HUES64 (cell line): Measurements from ENCODE around the gene ACTR6.
"Not testable (repeated sequence)": the region's sequence is repeated elsewhere in the genome, so short reads cannot be mapped to it uniquely, and the experiment has no call there.

Experiments
- H3K27ac ChIP-seq: 2 replicates; pipeline ENCODE4 v1.7.0; 2013; ENCODE audit warnings: low read depth, low read length, inconsistent platforms
- H3K27me3 ChIP-seq: 2 replicates; pipeline ENCODE4 v1.6.1; 2013; ENCODE audit warnings: mild to moderate bottlenecking, low read length; ENCODE audit not compliant: insufficient read depth
- H3K36me3 ChIP-seq: 2 replicates; pipeline ENCODE4 v1.6.1; 2013; ENCODE audit warnings: mild to moderate bottlenecking, low read length; ENCODE audit not compliant: insufficient read depth
- H3K4me1 ChIP-seq: 2 replicates; pipeline ENCODE4 v1.6.1; 2013; ENCODE audit warnings: mild to moderate bottlenecking, low read length, moderate library complexity; ENCODE audit not compliant: insufficient read depth
- H3K4me3 ChIP-seq: 2 replicates; pipeline ENCODE4 v1.5.1; 2013; ENCODE audit warnings: mild to moderate bottlenecking, low read length, moderate library complexity
- H3K9ac ChIP-seq: 2 replicates; pipeline ENCODE4 v1.6.1; 2013; ENCODE audit warnings: mild to moderate bottlenecking, low read depth, low read length
- H3K9me3 ChIP-seq: 2 replicates; pipeline ENCODE4 v1.6.1; 2013; ENCODE audit warnings: low read depth, low read length; ENCODE audit not compliant: insufficient read depth
- WGBS: fragments of 150-250, 120-280 bp; methylation state at CpG from one replicate; pipeline ENCODE4 v1.1.7; 2013; ENCODE audit warnings: missing lambda C conversion rate; 5-methylcytosine and 5-hydroxymethylcytosine counted together

ACTR6 gene

DNA sequence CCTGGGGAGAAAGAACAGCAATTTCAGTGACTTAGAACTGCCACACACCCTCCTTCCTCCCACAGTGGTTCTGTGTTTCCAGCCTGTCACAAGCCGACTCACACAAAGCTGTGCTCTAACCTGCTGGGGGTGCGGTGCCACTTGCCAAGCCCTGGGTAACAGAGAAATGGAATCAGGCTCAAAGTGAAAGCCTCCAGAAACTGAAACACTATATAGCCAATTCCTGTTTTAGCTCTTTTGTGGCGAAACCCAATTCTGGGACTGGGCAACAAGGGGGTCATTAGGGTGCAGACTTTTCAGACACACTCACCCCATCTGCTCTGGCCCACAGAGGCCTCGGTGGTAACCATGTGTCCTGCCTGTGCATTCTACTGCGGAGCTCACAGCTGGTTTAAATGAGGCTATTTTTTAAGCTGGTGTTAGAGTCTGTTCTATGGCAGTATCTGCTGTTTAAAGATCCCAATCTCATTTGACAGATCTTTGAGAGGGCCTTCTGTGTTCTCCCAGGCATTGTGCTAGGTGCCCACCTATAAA, 15.2 kb upstream of the ACTR6 start:
- Histone ChIP-seq H3K27me3 (no peaks in the 10 kb centered on the region), H3K4me3 (no peak overlapping the region), H3K9me3 (no peaks in the 10 kb centered on the region), H3K27ac (no peak overlapping the region), H3K36me3 (peaks cover 8% of the 10 kb centered on the region; the same call in 1 of the 2 replicates), H3K4me1 (0 out of 2 replicates have a peak, but pooled peaks cover 3% of the 10 kb centered on the region), H3K9ac (no peak overlapping the region)
- 93% methylated on average over 5 of the region's 5 CpGs for WGBS

DNA sequence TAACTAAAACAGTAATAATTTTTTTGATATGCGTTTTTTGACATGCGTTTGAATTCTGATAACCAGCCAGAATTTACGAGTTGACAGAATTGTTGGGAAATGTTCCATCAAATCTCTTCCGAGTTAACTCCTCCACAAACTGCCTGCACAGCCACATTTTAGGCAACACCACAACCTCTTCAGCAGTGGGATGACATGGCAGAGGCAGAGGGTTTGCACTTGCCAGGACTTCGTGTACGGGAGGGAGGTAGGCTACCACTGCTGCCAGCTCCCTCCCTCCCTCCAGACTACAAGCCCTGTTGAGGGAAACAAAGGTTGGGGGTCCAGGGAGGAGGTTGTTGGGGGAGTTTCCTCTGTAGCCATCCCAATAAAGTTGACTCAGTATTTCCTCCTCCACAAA, 14.5 kb upstream of the ACTR6 start:
- Histone ChIP-seq H3K36me3 (peaks cover 6% of the 10 kb centered on the region; the same call in 1 of the 2 replicates), H3K4me3 (no peak overlapping the region), H3K9ac (no peak overlapping the region), H3K27ac (no peak overlapping the region), H3K9me3 (no peaks in the 10 kb centered on the region), H3K27me3 (no peaks in the 10 kb centered on the region), H3K4me1 (0 out of 2 replicates have a peak, but pooled peaks cover 3% of the 10 kb centered on the region)
- WGBS = 90% methylated on average over 4 of the region's 6 CpGs

DNA sequence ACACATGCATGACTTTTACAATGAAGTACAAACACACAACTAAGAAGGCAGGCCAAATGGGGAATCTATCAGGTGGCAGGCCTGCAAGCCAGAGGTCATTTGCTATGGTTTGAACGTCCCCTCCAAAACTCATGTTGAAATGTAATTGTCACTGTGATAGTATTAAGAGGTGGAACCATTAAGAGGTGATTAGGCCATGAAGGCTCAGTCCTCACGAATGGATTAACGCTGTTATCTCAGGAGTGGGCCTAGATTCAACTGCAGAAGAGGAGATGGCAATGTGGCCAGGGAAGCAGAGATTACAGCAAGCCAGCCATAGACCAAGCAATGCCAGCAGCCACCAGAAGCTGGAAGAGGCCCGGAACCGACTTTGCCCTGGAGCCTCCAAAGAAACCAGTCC, 13.5 kb upstream of the ACTR6 start:
- no peak overlapping the region for H3K9ac ChIP-seq
- WGBS = 93% methylated on average over 5 of the region's 5 CpGs
- peaks cover 9% of the 10 kb centered on the region; the same call in 1 of the 2 replicates for H3K36me3 ChIP-seq
- H3K27ac ChIP-seq = no peak overlapping the region
- no peaks in the 10 kb centered on the region for H3K9me3 ChIP-seq
- 0 out of 2 replicates have a peak, but pooled peaks cover 1% of the 10 kb centered on the region for H3K4me1 ChIP-seq
- H3K4me3 ChIP-seq = no peak overlapping the region
- H3K27me3 ChIP-seq = no peaks in the 10 kb centered on the region

DNA sequence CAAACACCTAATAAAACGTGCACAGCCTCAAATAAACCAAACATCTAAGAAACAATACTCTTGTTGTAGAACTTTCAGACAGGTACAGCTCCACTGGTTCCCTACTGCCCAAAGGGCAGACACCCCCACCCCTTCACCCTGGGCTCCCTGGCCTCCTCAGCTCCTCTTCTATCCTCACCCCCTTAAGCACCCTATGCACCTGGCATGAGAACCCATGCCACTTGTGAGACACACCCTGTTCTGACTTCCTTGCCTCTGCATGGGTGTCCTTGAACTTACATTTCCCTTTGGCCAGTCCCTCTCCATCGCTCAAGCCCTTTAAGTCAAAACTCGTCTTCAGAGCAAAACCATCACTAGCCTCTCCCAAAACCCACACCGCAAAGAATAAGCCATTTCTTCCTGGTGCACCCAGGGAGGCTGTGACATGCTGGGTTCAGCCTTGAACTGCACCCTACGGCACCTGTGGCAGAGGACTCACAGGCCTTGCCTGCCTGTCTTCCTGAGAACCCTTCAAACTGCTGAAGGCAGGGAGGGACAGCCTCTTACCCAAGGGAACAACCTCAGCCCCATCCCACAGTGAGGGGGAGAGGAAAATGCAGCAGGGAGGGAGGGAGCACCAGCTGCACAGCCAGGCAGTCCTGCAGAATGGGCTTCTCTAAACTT, 12.6 kb upstream of the ACTR6 start:
- 87% methylated on average over 5 of the region's 5 CpGs for WGBS
- Histone ChIP-seq H3K27ac (no peak overlapping the region), H3K9ac (no peak overlapping the region), H3K27me3 (no peaks in the 10 kb centered on the region), H3K9me3 (no peaks in the 10 kb centered on the region), H3K4me1 (no peaks in the 10 kb centered on the region), H3K36me3 (peaks cover 10% of the 10 kb centered on the region; the same call in 1 of the 2 replicates), H3K4me3 (no peak overlapping the region)

DNA sequence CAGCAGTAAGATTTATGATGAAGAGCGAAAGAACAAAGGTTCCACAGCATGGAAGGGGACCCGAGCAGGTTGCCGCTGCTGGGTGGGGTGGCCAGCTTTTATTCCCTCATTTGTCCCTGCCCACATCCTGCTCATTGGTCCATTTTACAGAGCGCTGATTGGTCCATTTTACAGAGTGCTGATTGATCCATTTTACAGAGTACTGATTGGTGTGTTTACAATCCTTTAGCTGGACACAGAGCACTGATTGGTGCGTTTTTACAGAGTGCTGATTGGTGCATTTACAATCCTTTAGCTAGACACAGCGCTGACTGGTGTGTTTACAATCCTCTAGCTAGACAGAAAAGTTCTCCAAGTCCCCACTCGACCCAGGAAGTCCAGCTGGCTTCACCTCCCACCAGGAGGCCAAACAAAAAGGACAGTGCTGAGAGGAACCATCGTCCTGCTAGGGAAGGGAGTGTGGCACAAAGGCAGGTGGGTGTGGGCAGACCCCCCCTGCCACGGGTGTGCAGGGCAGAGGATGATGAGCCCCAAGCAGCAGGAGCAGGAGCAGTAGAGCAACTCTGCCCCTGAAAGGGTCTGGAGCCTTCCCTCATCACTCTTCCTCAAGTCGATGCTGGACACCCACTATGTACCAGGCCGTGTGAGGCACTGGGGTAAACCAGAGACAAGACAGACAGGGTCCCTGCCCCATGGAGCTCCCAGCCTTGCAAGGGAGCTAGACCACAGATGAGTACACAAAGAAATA, 11.6 kb upstream of the ACTR6 start:
- not testable (repeated sequence) for H3K9me3 ChIP-seq, H3K27ac ChIP-seq, H3K4me1 ChIP-seq, H3K4me3 ChIP-seq, H3K9ac ChIP-seq, H3K27me3 ChIP-seq
- 96% methylated on average over 11 of the region's 11 CpGs for WGBS
- peaks cover 15% of the 10 kb centered on the region; the same call in 1 of the 2 replicates for H3K36me3 ChIP-seq

DNA sequence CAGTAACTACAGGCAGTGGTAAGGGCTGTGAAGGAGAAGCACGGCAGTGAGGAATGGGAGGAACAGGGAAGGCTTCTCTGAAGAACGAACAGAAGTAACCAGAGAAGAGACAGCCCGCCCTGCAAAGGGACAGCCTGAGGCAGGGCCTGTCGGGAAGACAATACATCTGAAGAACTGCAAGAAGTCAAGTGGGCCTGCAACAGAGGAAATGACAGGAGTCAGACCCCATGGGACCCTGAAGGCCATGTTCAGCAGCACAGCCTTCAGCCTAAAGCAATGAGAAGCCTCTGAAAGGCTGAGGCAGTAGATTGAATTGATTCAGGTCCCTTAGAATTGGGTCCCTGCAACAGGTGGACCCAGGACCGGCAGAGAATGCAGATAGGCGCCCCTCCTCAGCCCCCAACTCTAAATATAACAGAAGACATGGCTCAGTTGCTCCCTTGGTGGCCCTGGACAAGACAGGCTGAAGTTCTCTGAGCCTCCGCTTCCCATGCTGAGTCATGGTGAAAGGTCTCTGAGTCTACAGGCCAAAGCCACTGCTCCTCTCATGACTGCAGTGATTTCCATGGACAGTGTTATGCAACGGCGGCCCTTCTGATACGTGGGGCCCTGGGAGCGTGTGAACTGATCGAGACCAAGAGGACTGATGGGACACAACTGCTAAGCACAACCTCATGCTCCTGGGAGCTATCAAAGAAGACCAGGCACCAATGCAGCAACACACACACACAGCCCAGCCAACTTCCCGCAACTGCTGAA, 10.8 kb upstream of the ACTR6 start:
- WGBS = 95% methylated on average over 13 of the region's 13 CpGs
- no peak overlapping the region for H3K27ac ChIP-seq
- no peak overlapping the region; the same call in 1 of the 2 replicates for H3K9ac ChIP-seq

DNA sequence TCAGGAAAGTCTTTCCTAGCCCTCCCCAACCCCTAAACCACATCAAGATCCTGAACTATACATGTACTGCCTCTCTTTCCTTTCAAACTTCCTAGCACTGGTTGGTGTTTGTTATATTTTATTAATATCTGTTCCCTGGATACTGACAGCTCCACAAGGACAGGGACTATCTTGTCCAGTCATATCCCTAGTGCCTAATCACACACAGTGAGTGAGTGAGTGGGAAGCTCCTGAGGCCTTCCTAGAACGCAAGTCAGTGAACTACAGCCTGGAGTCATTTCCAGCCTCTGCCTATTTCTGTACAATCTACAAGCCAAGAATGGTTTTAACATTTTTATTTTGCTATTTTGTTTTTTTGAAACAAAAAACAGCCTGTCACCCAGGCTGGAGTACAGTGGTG, 7.5 kb upstream of the ACTR6 start:
- no peak overlapping the region for H3K9ac ChIP-seq
- peaks cover 35% of the 10 kb centered on the region for H3K36me3 ChIP-seq
- no peak overlapping the region for H3K4me3 ChIP-seq
- WGBS = 100% methylated on average over 1 of the region's 1 CpG
- no peaks in the 10 kb centered on the region for H3K9me3 ChIP-seq
- no peaks in the 10 kb centered on the region for H3K27me3 ChIP-seq
- H3K27ac ChIP-seq = no peak overlapping the region
- no peaks in the 10 kb centered on the region for H3K4me1 ChIP-seq

More for the DNA sequence above, 10.8 kb upstream of the ACTR6 start:
- H3K36me3 ChIP-seq = peaks cover 19% of the 10 kb centered on the region
- no peaks in the 10 kb centered on the region for H3K4me1 ChIP-seq
- no peak overlapping the region for H3K4me3 ChIP-seq
- H3K27me3 ChIP-seq = no peaks in the 10 kb centered on the region
- H3K9me3 ChIP-seq = no peaks in the 10 kb centered on the region

DNA sequence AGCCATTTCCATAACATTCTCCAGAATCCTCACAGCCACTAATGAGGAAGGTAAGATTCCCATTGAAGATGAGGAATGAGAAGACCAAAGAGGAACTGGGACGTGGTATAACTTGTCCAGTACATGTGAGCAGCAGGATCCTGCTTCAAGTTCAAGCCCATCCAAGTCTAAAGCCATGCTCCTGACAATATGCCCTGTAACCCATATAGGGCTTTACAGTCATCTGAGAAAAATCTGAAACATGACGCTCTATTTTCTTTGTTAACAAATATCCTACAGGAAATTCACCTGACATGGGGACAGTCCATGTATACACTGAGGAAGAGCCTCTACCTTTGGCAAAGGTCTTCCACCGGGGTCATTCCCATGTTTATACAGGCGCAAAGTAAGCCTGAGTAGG, 3.1 kb upstream of the ACTR6 start:
- Histone ChIP-seq H3K4me1 (peaks cover 5% of the 10 kb centered on the region; the same call in 1 of the 2 replicates), H3K9ac (no peak overlapping the region), H3K27ac (no peak overlapping the region), H3K27me3 (no peaks in the 10 kb centered on the region), H3K36me3 (peaks cover 25% of the 10 kb centered on the region), H3K4me3 (no peak overlapping the region), H3K9me3 (no peaks in the 10 kb centered on the region)
- 95% methylated on average over 4 of the region's 4 CpGs for WGBS

DNA sequence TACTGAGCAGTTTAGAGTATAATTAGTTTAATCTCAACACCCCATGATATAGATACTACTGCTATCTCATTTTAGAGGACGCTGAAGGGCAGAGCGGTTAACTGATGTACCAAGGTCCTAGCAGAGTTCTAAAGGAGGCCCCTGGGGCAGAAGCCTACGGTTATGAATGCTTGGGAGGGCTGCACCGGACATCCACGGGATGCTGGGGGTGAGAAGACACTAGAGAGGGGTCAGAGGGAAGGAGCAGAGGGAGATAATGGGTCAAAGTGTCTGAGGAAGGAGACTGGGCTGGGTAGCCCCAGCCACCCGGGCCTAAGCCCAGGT, 1.6 kb upstream of the ACTR6 start:
- no peak overlapping the region for H3K27ac ChIP-seq
- WGBS = 26% methylated on average over 6 of the region's 6 CpGs
- no peaks in the 10 kb centered on the region for H3K27me3 ChIP-seq
- peak overlapping the region; percentile 84 for H3K9ac ChIP-seq
- peak overlapping the region; percentile 75 for H3K4me3 ChIP-seq
- peaks cover 21% of the 10 kb centered on the region for H3K36me3 ChIP-seq
- H3K4me1 ChIP-seq = peaks cover 5% of the 10 kb centered on the region; the same call in 1 of the 2 replicates
- no peaks in the 10 kb centered on the region for H3K9me3 ChIP-seq

DNA sequence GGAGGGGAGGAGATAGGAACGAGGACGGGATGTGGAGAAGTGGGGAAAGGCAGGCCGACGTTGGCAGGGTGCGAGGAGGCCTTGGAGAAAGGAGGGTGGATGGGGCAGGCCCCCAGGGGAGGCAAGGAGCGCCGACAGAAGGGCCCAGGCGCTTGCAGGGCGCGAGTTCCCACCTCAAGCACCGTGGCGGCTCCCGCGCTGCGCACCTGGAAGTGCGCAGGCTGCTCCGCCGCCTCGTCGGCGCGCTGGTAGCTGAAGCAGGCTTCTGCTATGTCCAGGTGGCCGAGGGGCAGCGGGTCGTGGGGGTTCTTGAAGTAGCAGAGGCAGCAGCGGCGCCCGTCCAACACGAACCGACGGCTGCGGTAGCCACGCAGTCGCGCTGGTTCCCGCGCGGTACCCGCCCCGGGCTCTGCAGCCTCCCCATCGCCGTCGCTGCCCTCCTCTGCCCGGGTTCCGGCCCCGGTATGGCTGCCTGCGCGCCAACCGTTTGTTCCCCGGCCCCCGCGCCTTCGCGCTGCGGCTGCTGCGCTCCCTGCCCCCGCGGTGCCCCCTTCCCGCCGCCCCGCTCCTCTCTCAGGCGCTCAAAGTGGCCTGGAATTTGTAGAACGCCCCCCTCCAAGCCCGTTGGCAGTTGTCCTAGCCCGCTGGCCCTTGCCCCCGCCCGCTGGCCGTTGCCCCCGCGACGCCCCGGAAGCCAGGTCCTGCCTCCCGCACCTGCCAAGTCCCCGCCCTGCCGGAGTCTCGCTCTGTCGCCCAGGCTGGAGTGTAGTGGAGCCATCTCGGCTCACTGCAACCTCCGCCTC, 1.1 kb upstream of the ACTR6 start:
- Histone ChIP-seq H3K27me3 (no peaks in the 10 kb centered on the region), H3K4me1 (peaks cover 5% of the 10 kb centered on the region; the same call in 1 of the 2 replicates), H3K4me3 (peak overlapping the region; percentile 75), H3K9me3 (no peaks in the 10 kb centered on the region), H3K27ac (peak overlapping the region; percentile 46; the same call in 1 of the 2 replicates), H3K36me3 (peaks cover 19% of the 10 kb centered on the region), H3K9ac (peak overlapping the region; percentile 84)
- under 1% methylated on average over 79 of the region's 79 CpGs for WGBS
